Esophagus squamous epithelium (tissue), 4 donors: ENCODE measurements around the gene DNAJC13.

Source experiments
- CTCF ChIP-seq, 6 experiments: fragments of 450-650 bp in 4 of 6; fragments of 200-600 bp in 2 of 6; sonication (generic) in 2 of 6; IDR thresholded peaks; one replicate each; pipeline ENCODE4 v1.5.1; 2016 to 2019; ENCODE audit warnings: antibody characterized with exemption in 6 of 6, mild to moderate bottlenecking in 4 of 6, moderate library complexity in 4 of 6
- POLR2A ChIP-seq, 4 donors: fragments of 450-650 bp; IDR thresholded peaks; one replicate each; pipeline ENCODE4 v1.6.1; 2017; ENCODE audit warnings: antibody characterized with exemption in 4 of 4, mild to moderate bottlenecking in 4 of 4, moderate library complexity in 3 of 4

GRCh38 chr3:132382688-132383194 is 34.6 kb upstream of the DNAJC13 start:
- TF ChIP-seq POLR2A (IDR thresholded peaks at IDR 0.05) (no peak), CTCF (IDR thresholded peaks at IDR 0.05) (no peak)
